Small intestine (tissue), 7 donors: ENCODE results near the gene POLE. TPM values are rescaled to one million over a fixed set of nuclear protein-coding genes. Genes with fewer than 3 reads are reported as not detected.
"Not testable (repeated sequence)": the region's sequence is repeated elsewhere in the genome, so short reads cannot be mapped to it uniquely, and the experiment has no call there.

ENCODE experiments used
- DNase-seq, 2 donors: peaks; one replicate each; pipeline versions ENCODE4 v3.0.0 to v3.0.0-alpha.2; 2013
- FAIRE-seq: peaks from 2 replicates; lab custom pipeline; 2012; peaks lifted over from hg19 to GRCh38; lab: Jason Lieb, UNC
- H3K27ac ChIP-seq, 3 donors: one replicate each; pipeline ENCODE4 v1.5.1; 2013; ENCODE audit warnings: low read length in 2 of 3, mild to moderate bottlenecking in 2 of 3, control low read depth in 1 of 3, inconsistent platforms in 1 of 3, low read depth in 1 of 3, moderate library complexity in 1 of 3
- H3K27me3 ChIP-seq, 3 donors: one replicate each; pipeline ENCODE4 v1.6.1; 2013; ENCODE audit warnings: low read length in 3 of 3, inconsistent platforms in 1 of 3; ENCODE audit not compliant: control insufficient read depth in 3 of 3, insufficient read depth in 3 of 3
- H3K36me3 ChIP-seq, 3 donors: one replicate each; pipeline ENCODE4 v1.6.1; 2013; ENCODE audit warnings: low read length in 3 of 3, inconsistent platforms in 1 of 3, low read depth in 1 of 3, mild to moderate bottlenecking in 1 of 3, moderate library complexity in 1 of 3; ENCODE audit not compliant: control insufficient read depth in 3 of 3, insufficient read depth in 2 of 3
- H3K4me1 ChIP-seq, 3 donors: one replicate each; pipeline ENCODE4 v1.6.1; 2013; ENCODE audit warnings: low read length in 2 of 3, inconsistent platforms in 1 of 3, low read depth in 1 of 3, mild to moderate bottlenecking in 1 of 3, moderate library complexity in 1 of 3; ENCODE audit not compliant: control insufficient read depth in 3 of 3, insufficient read depth in 2 of 3
- H3K4me3 ChIP-seq, 3 donors: one replicate each; pipeline ENCODE4 v1.5.1; 2013; ENCODE audit warnings: low read length in 3 of 3, control low read depth in 1 of 3, inconsistent platforms in 1 of 3, low read depth in 1 of 3, mild to moderate bottlenecking in 1 of 3, moderate library complexity in 1 of 3
- H3K9me3 ChIP-seq, 2 donors: one replicate each; pipeline ENCODE4 v1.6.1; 2013; ENCODE audit warnings: low read depth in 1 of 2, low read length in 1 of 2; ENCODE audit not compliant: control insufficient read depth in 2 of 2, insufficient read depth in 1 of 2
- WGBS, 3 donors: extraction: QIAGEN DNeasy Blood & Tissue Kit; methylation state at CpG; one replicate each; pipeline ENCODE4 v1.1.7; 2013; 5-methylcytosine and 5-hydroxymethylcytosine counted together
- polyA plus RNA-seq, 4 donors: library from polyadenylated mRNA; stranded (reverse) in 3 of 4; unstranded in 1 of 4; fragments of 200-250 nt in 3 of 4; fragments of 120-200 nt in 1 of 4; gene quantifications; one replicate each; pipeline versions ENCODE4 v1.2.1 to v1.2.3, GENCODE V29; 2013
- donor health status: healthy with polysubstance abuse.
- donor health status: control.
- donor health status: control.
- donor health status: Bipolar disorder and iron deficiency.
- donor health status: healthy.

The POLE gene
- polyA plus RNA-seq, 4 donors, result 23.6 to 58.6 (median 34.0) TPM

DNA sequence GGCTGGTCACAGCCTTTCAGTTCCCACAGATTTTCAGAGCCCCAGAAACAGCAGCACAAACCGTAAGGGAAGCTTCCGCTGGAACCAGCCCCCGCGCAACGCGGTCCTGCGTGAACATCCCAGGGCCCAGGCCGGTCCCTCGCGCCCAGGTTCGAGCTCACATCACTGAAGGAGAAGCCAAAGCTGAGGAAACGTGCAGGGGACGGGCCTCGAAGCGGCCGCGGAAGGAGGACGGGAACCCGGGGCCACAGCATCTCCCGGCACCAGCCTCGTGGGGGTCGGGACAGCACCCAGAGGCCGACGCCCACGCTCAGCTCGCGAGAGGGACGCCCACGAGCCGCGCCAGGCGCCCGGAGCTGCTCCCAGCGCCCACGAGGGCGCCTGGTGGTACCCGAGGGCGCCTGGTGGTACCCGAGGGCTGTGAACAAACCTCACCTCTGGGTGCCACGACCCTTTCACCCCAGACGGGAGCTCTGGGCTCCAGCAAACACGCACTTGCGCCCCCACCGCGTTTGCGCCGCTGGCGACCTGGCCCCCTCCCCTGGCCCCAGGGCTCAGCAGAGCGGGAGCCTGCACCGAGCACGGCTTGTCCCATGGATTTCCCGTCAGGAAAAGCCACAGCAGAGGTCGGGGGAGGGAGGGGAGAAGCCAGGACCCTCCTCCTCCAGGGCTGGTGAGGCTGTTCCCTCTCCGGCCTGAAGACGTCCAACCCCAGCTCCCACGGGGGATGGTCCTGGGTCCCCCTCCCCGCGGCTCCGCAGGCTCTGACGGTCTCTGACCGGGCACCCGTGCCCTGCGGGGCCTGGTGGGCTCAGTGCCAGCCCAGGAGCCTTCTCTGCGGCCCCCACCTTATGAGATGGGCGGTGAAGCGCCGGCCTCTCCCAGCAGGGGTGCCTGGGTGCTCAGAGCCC lies 83.6 kb downstream of the POLE start:
- FAIRE-seq (no peak), DNase-seq (no peak)
- Histone ChIP-seq H3K4me3 (peak overlapping the region in 1 of 3 donors; percentile 23), H3K27me3 (peaks cover 2 to 82% (median 5%) of the 10 kb centered on the region in 3 donors), H3K9me3 (peaks cover 0 to 2% of the 10 kb centered on the region in 2 donors), H3K27ac (peak overlapping the region in 2 of 3 donors; percentile 56 to 71), H3K36me3 (no peaks in the 10 kb centered on the region), H3K4me1 (peaks cover 0 to 22% (median 0%) of the 10 kb centered on the region in 3 donors)
- 41 to 44% (median 43%) methylated on average over 56 to 67 of the region's 67 CpGs for WGBS, 3 donors

DNA sequence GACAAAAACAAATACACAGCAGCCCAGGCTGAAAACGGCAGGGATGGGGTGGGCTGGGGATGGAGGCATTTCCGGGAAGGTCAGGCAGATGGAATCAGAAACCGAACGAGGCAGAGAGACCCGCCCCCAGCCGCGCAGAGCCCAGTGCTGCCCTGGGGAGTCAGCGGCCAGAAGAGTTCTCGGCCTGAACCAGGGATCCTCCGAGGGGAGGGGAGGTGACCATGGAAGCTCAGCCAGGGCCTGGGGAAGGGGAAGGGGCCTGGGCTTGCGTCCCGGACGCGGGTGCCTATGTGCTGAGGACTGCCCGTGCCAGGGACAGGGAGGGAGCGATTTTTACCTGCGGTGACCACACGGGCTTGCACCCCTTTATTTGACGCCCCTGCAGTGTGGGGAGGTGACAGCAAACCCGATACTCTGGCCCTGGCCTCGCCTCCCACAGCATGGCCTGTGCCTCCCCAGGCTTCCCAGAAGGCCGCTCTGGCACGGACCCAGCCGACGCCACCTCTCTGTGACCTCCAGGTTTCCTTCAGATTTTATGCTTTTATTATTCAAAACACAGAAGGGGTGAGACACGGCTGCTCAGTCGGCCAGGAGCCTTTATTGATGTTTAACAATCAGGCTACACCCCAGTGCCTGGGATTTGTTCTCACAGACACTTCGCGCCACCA lies 84.4 kb downstream of the POLE start:
- Histone ChIP-seq H3K9me3 (peaks cover 0 to 2% of the 10 kb centered on the region in 2 donors), H3K27me3 (peaks cover 2 to 75% (median 4%) of the 10 kb centered on the region in 3 donors), H3K27ac (peak overlapping the region in 2 of 3 donors; percentile 37 to 56), H3K36me3 (no peaks in the 10 kb centered on the region), H3K4me1 (peaks cover 0 to 18% (median 0%) of the 10 kb centered on the region in 3 donors), H3K4me3 (no peak overlapping the region)
- FAIRE-seq (no peak), DNase-seq (peak in 1 of 2 donors; percentile 36)
- WGBS, 3 donors, result 26 to 33% (median 27%) methylated on average over 25 to 29 of the region's 29 CpGs

DNA sequence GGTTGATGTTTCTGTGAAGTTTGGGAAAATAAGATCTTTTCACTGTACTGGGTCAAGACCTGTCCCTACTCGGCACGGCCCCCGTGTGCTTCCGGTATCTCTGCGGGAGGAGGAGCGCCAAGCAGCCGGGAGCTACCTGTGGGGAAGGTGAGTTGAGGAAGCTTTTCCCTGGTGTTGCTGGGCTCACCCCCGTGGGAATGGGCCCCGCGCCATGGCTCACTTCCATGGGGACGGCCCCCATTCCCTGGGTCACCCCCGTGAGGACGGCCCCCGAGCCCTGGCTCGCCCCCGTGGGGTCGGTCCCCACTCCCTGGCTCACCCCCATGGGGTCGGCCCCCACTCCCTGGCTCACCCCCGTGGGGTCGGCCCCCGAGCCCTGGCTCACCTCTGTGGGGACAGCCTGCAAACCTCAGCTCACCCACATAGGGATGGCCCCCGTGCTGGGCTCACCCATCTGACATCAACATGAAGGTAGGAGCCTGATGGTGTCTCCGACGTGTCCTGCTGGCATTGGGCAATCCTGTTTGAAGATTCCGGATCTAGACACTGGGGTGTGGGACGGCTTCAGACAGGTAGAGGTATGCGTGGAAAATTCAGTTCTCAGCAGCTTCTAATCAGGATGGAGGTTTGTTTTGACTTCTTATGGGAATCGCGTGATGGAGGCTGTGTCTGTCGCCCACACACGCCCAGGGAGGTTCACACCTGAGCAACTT lies 85.8 kb downstream of the POLE start:
- whole genome bisulfite sequencing, 3 donors, result 62 to 78% (median 66%) methylated on average over 25 to 31 of the region's 31 CpGs
- Histone ChIP-seq H3K9me3 (peaks cover 0 to 2% of the 10 kb centered on the region in 2 donors), H3K27me3 (peaks cover 2 to 65% (median 4%) of the 10 kb centered on the region in 3 donors), H3K36me3 (no peaks in the 10 kb centered on the region), H3K4me3 (no peak overlapping the region), H3K4me1 (peaks cover 0 to 18% (median 0%) of the 10 kb centered on the region in 3 donors), H3K27ac (no peak overlapping the region)
- FAIRE-seq (no peak), DNase-seq (no peak)

DNA sequence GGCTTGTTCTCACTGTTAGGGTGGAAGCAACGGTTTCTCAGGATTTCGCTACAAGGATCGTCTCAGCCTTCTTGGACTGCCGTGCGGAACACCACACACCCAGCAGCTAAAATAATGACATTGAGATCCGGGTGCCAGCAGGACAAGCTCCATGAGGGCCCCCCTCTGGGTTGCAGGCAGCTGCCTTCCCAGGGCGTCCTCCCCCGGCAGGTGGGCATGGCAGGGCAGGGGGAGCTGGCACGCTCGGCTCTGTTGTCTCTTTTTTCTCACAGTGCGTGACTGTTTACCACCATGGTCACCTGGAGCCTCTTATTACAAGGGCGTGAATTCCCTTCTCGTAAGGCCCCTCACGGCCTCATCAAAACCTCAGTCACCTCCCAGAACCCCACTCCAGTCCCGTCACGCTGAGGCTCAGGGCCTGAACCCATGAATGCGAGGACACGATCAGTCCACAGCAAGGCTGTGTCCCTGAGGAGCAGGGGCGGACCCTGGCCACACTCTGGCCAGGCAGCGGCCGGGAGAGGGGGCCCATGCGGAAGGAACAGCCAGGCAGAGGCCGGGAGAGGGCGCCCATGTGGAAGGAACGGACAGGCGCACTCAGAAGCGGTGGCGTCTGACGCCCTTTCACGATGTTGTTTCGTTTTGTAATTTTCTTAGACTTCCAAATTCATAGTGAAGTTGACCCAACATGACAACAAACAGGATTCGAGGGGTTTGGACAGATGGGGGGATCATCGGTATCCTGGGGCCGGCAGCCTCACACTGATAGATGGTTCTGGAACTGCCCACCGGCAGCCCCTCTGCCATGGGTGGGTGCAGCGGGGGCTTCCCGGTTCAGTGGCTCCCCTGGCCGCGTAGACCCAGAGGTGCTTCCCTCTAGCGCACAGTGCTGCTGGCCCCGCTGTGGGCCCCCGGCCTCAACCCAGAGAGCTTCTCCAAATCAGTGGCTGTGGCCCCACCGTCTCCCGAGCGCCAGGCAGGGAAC lies 86.8 kb downstream of the POLE start:
- Histone ChIP-seq H3K4me3 (peak overlapping the region in 2 of 3 donors; percentile 13 to 47), H3K36me3 (no peaks in the 10 kb centered on the region), H3K27me3 (peaks cover 2 to 68% (median 4%) of the 10 kb centered on the region in 3 donors), H3K9me3 (peaks cover 0 to 2% of the 10 kb centered on the region in 2 donors), H3K4me1 (peaks cover 0 to 18% (median 0%) of the 10 kb centered on the region in 3 donors), H3K27ac (peak overlapping the region in 1 of 3 donors; percentile 64)
- DNase-seq (peak; percentile 53 to 79), FAIRE-seq (no peak)
- WGBS, 3 donors, result 20 to 29% (median 20%) methylated on average over 43 to 45 of the region's 45 CpGs

DNA sequence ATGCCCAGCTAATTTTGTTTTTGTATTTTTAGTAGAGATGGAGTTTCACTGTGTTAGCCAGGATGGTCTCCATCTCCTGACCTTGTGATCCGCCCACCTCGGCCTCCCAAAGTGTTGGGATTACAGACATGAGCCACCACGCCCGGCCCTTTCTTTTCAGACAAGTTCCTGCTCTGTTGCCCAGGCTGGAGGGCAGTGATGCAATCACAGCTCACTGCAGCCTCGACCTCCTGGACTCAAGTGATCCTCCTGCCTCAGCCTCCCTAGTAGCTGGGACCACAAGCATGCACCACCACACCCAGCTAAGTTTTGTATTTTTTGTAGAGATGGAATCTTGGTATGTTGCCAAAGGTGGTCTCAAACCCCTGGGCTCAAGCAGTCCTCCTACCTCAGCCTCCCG lies 87.6 kb downstream of the POLE start:
- 46 to 73% (median 46%) methylated on average over 6 of the region's 6 CpGs for WGBS, 3 donors
- H3K4me3 ChIP-seq, H3K9me3 ChIP-seq, H3K36me3 ChIP-seq, FAIRE-seq, DNase-seq, H3K27ac ChIP-seq: not testable (repeated sequence)
- peaks cover 2 to 61% (median 4%) of the 10 kb centered on the region in 3 donors for H3K27me3 ChIP-seq
- H3K4me1 ChIP-seq, result peaks cover 0 to 18% (median 0%) of the 10 kb centered on the region in 3 donors

DNA sequence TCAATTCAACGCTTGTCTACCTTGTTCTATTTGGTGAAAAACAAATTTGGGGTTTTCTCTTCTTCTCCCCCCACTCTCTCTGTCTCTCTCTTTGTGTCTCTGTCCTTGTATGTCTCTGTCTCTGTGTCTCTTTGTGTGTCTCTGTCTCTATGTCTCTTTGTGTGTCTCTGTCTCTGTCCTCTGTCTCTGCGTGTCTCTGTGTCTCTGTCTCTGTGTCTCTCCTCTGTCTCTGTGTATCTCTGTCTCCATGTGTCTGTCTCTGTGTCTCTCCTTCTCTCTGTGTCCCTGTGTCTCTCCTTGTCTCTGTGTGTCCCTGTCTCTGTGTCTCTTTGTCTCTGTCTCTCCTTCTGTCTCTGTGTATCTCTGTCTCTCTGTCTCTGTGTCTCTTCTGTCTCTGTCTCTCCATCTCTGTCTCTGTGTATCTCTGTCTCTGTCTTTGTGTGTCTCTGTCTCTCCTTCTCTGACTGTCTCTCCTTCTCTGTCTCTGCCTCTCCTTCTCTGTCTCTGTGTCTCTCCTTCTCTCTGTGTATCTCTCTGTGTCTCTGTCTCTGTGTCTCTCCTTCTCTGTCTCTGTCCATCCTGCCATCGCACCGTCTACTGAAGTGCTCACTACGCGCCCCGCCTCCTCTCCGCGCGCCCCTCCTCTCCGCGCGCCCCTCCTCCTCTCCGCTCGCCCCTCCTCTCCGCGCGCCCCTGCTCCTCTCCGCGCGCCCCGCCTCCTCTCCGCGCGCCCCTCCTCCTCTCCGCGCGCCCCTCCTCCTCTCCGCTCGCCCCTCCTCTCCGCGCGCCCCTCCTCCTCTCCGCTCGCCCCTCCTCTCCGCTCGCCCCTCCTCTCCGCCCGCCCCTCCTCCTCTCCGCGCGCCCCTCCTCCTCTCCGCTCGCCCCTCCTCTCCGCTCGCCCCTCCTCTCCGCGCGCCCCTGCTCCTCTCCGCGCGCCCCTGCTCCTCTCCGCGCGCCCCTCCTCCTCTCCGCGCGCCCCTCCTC lies 89.5 kb downstream of the POLE start:
- peaks cover 0 to 17% (median 0%) of the 10 kb centered on the region in 3 donors for H3K4me1 ChIP-seq
- no peaks in the 10 kb centered on the region for H3K9me3 ChIP-seq
- H3K27me3 ChIP-seq, result peaks cover 0 to 42% (median 2%) of the 10 kb centered on the region in 3 donors
- no peaks in the 10 kb centered on the region for H3K36me3 ChIP-seq
- peak overlapping the region; percentile 21 to 37 (median 34) for H3K4me3 ChIP-seq
- WGBS, 3 donors, result 4 to 7% (median 5%) methylated on average over 10 to 57 of the region's 58 CpGs
- peak in 1 of 2 donors; percentile 76 for DNase-seq
- FAIRE-seq, result no peak
- peak overlapping the region in 1 of 3 donors; percentile 33 for H3K27ac ChIP-seq
